ENCODE results near the gene CSRP1. TPM values are rescaled to one million over a fixed set of nuclear protein-coding genes. Genes with fewer than 3 reads are reported as not detected.
"Not testable (repeated sequence)": the region's sequence is repeated elsewhere in the genome, so short reads cannot be mapped to it uniquely, and the experiment has no call there.

Gene CSRP1
- total and polyA plus RNA-seq, 2 experiments from 2014 or later = 5.8 to 29.9 TPM

DNA sequence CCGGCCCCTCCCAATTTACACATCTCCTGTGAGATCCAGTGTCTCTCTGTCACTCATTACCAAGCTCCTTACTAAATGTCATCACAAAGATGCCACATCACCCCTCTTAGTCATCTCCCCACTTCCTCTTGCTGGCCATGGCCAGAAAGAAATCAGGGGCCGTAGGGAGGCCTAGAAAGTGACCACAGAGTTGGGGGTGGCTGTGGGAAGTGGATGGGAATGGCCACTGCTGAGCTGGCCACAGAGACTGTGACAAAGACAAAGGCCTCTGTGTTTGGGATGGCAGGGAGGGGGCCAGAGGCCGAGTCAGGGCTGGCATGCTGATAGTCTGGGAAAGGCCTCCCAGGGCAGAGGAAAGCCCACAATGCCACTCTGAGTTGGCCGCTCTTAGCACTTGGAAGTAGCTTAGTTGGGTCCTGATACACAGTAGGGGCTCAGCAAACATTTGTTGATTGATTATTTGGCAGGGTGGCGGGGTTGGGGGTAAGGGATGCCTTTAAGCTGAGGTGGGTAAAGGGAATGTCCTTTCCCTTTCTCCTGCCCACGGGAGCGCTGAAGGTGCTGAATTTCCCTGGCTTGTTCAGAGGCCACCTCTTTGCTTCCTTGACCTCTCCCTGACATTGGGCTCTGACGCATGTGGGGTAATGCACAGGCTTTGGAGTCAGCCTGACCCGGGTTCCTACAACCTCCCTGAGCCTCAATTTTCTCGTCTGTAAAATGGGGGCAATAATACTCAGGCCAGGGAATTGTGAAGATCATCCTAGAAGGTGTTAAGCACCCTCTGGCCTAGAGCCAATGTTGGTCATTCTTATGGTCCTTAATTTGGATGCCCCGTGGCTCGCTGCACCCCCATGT lies 45.2 kb upstream of the CSRP1 start (continued):
- TF ChIP-seq, protein P1, sequence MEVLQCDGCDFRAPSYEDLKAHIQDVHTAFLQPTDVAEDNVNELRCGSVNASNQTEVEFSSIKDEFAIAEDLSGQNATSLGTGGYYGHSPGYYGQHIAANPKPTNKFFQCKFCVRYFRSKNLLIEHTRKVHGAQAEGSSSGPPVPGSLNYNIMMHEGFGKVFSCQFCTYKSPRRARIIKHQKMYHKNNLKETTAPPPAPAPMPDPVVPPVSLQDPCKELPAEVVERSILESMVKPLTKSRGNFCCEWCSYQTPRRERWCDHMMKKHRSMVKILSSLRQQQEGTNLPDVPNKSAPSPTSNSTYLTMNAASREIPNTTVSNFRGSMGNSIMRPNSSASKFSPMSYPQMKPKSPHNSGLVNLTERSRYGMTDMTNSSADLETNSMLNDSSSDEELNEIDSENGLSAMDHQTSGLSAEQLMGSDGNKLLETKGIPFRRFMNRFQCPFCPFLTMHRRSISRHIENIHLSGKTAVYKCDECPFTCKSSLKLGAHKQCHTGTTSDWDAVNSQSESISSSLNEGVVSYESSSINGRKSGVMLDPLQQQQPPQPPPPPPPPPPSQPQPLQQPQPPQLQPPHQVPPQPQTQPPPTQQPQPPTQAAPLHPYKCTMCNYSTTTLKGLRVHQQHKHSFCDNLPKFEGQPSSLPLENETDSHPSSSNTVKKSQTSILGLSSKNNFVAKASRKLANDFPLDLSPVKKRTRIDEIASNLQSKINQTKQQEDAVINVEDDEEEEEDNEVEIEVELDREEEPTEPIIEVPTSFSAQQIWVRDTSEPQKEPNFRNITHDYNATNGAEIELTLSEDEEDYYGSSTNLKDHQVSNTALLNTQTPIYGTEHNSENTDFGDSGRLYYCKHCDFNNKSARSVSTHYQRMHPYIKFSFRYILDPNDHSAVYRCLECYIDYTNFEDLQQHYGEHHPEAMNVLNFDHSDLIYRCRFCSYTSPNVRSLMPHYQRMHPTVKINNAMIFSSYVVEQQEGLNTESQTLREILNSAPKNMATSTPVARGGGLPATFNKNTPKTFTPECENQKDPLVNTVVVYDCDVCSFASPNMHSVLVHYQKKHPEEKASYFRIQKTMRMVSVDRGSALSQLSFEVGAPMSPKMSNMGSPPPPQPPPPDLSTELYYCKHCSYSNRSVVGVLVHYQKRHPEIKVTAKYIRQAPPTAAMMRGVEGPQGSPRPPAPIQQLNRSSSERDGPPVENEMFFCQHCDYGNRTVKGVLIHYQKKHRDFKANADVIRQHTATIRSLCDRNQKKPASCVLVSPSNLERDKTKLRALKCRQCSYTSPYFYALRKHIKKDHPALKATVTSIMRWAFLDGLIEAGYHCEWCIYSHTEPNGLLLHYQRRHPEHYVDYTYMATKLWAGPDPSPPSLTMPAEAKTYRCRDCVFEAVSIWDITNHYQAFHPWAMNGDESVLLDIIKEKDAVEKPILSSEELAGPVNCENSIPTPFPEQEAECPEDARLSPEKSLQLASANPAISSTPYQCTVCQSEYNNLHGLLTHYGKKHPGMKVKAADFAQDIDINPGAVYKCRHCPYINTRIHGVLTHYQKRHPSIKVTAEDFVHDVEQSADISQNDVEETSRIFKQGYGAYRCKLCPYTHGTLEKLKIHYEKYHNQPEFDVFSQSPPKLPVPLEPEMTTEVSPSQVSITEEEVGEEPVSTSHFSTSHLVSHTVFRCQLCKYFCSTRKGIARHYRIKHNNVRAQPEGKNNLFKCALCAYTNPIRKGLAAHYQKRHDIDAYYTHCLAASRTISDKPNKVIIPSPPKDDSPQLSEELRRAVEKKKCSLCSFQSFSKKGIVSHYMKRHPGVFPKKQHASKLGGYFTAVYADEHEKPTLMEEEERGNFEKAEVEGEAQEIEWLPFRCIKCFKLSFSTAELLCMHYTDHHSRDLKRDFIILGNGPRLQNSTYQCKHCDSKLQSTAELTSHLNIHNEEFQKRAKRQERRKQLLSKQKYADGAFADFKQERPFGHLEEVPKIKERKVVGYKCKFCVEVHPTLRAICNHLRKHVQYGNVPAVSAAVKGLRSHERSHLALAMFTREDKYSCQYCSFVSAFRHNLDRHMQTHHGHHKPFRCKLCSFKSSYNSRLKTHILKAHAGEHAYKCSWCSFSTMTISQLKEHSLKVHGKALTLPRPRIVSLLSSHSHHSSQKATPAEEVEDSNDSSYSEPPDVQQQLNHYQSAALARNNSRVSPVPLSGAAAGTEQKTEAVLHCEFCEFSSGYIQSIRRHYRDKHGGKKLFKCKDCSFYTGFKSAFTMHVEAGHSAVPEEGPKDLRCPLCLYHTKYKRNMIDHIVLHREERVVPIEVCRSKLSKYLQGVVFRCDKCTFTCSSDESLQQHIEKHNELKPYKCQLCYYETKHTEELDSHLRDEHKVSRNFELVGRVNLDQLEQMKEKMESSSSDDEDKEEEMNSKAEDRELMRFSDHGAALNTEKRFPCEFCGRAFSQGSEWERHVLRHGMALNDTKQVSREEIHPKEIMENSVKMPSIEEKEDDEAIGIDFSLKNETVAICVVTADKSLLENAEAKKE (CRISPR knock-in tag; IDR thresholded peaks at IDR 0.05) = no peak
- TF ChIP-seq ZNF331 (CRISPR knock-in tag; IDR thresholded peaks at IDR 0.05; ENCODE audit: low read depth) = no peak
- no peak for TF ChIP-seq CREB1 (CRISPR knock-in tag; IDR thresholded peaks at IDR 0.05; ENCODE audit: low read depth)
- no peak for TF ChIP-seq JUNB (IDR thresholded peaks at IDR 0.05; ENCODE audit: unreplicated experiment)
- TF ChIP-seq POLR2AphosphoS5 (IDR thresholded peaks at IDR 0.05; ENCODE audit: low read depth) = no peak
- no peak for TF ChIP-seq EZH2phosphoT487 (IDR thresholded peaks at IDR 0.05; ENCODE audit: unreplicated experiment)
- TF ChIP-seq EZH2 (IDR thresholded peaks at IDR 0.05; ENCODE audit: low read depth, unreplicated experiment) = no peak

DNA sequence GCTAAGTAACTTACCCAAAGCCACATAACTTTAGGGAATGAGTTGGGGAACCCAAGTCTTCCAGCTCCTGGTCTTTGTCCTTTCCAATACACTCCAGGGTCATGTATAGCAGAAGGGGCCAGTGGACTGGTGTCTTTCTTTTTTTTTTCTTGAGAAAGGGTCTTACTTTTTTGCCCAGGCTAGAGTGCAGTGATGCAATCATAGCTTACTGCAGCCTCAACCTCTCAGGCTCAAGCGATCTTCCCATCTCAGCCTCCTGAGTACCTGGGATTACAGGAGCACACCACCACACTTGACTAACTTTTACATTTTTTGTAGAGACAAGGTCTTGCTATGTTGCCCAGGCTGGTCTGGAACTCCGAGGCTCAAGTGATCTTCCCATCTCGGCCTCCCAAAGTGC lies 44.2 kb upstream of the CSRP1 start:
- ATAC-seq (no peak), DNase-seq (ENCODE audit: low spot score) (no peak)
- Histone ChIP-seq H3K9me2 (ENCODE audit: insufficient read depth) (no peaks in the 10 kb centered on the region), H3F3A (replicated peaks; ENCODE audit: low read depth) (no peaks in the 10 kb centered on the region), H3K27me3 (ENCODE audit: insufficient read depth) (no peaks in the 10 kb centered on the region), H3K27ac (ENCODE audit: low read depth) (no peak overlapping the region), H4K20me1 (replicated peaks; ENCODE audit: insufficient read depth) (no peaks in the 10 kb centered on the region), H3K4me1 (ENCODE audit: insufficient read depth) (no peaks in the 10 kb centered on the region), H3K36me3 (ENCODE audit: insufficient read depth) (no peaks in the 10 kb centered on the region), H2AFZ (no peak overlapping the region), H3K4me3 (no peak overlapping the region), H3K4me2 (no peak overlapping the region), H3K79me2 (replicated peaks; ENCODE audit: insufficient read depth) (no peaks in the 10 kb centered on the region)
- Mint-ChIP-seq H3K4me1 (peaks cover 5% of the 10 kb centered on the region), H3K4me3 (no peak overlapping the region), H3K27ac (no peak overlapping the region), H3K36me3 (ENCODE audit: low read depth) (no peaks in the 10 kb centered on the region), H3K27me3 (ENCODE audit: insufficient read depth, low read depth, poor library complexity) (peaks cover 9% of the 10 kb centered on the region), H3K9me3 (no peaks in the 10 kb centered on the region)
- TF ChIP-seq, protein P2, sequence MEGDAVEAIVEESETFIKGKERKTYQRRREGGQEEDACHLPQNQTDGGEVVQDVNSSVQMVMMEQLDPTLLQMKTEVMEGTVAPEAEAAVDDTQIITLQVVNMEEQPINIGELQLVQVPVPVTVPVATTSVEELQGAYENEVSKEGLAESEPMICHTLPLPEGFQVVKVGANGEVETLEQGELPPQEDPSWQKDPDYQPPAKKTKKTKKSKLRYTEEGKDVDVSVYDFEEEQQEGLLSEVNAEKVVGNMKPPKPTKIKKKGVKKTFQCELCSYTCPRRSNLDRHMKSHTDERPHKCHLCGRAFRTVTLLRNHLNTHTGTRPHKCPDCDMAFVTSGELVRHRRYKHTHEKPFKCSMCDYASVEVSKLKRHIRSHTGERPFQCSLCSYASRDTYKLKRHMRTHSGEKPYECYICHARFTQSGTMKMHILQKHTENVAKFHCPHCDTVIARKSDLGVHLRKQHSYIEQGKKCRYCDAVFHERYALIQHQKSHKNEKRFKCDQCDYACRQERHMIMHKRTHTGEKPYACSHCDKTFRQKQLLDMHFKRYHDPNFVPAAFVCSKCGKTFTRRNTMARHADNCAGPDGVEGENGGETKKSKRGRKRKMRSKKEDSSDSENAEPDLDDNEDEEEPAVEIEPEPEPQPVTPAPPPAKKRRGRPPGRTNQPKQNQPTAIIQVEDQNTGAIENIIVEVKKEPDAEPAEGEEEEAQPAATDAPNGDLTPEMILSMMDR (conservative IDR thresholded peaks at IDR 0.05; ENCODE audit: low read depth in 2 of 2) = no peak
- no peak for TF ChIP-seq ZNF114 (CRISPR knock-in tag; IDR thresholded peaks at IDR 0.05)
- no peak for TF ChIP-seq STAT1 (IDR thresholded peaks at IDR 0.05; ENCODE audit: unreplicated experiment)
- no peak for TF ChIP-seq NANOG (IDR thresholded peaks at IDR 0.05; ENCODE audit: borderline replicate concordance)
- no peak for TF ChIP-seq ZNF331 (CRISPR knock-in tag; IDR thresholded peaks at IDR 0.05; ENCODE audit: low read depth)
- TF ChIP-seq JUNB (IDR thresholded peaks at IDR 0.05; ENCODE audit: unreplicated experiment) = no peak

DNA sequence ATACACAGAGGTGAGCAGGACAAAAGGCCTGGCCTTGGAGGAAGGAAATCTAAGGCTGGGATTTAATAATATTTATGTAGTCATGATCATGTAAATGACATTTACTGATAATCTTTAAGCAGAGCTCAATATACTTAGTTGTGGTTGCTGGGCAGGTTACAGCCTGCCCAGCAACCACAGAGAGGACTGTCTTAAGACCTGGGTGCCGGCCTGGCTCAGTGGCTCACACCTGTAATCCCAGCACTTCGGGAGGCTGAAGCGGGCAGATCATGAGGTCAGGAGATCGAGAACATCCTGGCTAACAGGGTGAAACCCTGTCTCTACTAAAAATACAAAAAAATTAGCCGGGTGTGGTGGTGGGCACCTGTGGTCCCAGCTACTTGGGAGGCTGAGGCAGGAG lies 42.6 kb upstream of the CSRP1 start:
- not testable (repeated sequence) for ATAC-seq; H3K79me2 ChIP-seq (replicated peaks; ENCODE audit: insufficient read depth)

More for the DNA sequence above, 42.6 kb upstream of the CSRP1 start:
- not testable (repeated sequence) for H3K9me3 Mint-ChIP-seq; H3K4me3 ChIP-seq; H3K27me3 Mint-ChIP-seq (ENCODE audit: insufficient read depth, low read depth, poor library complexity); H3K36me3 ChIP-seq (ENCODE audit: insufficient read depth); H3K27ac ChIP-seq (ENCODE audit: low read depth); H3F3A ChIP-seq (replicated peaks; ENCODE audit: low read depth); H2AFZ ChIP-seq; H3K27ac Mint-ChIP-seq; H3K4me3 Mint-ChIP-seq; H3K4me1 ChIP-seq (ENCODE audit: insufficient read depth); H4K20me1 ChIP-seq (replicated peaks; ENCODE audit: insufficient read depth); H3K4me1 Mint-ChIP-seq; H3K27me3 ChIP-seq (ENCODE audit: insufficient read depth); H3K36me3 Mint-ChIP-seq (ENCODE audit: low read depth); DNase-seq (ENCODE audit: low spot score); H3K4me2 ChIP-seq; H3K9me2 ChIP-seq (ENCODE audit: insufficient read depth)
